DND-41 (cell line): Measurements from ENCODE around the gene KRT81.

Experiments used
- CTCF ChIP-seq: IDR thresholded peaks from 2 replicates; pipeline ENCODE4 v1.5.1; 2012; ENCODE audit warnings: borderline replicate concordance, low read length, moderate library complexity, mild to moderate bottlenecking; ENCODE audit not compliant: poor library complexity, severe bottlenecking; ENCODE audit errors: extremely low read depth
- EZH2 ChIP-seq: IDR thresholded peaks from 3 replicates; pipeline ENCODE4 v1.6.1; 2012; ENCODE audit warnings: borderline replicate concordance, low read depth, mild to moderate bottlenecking, moderate library complexity, low read length, inconsistent platforms; ENCODE audit not compliant: severe bottlenecking

DNA sequence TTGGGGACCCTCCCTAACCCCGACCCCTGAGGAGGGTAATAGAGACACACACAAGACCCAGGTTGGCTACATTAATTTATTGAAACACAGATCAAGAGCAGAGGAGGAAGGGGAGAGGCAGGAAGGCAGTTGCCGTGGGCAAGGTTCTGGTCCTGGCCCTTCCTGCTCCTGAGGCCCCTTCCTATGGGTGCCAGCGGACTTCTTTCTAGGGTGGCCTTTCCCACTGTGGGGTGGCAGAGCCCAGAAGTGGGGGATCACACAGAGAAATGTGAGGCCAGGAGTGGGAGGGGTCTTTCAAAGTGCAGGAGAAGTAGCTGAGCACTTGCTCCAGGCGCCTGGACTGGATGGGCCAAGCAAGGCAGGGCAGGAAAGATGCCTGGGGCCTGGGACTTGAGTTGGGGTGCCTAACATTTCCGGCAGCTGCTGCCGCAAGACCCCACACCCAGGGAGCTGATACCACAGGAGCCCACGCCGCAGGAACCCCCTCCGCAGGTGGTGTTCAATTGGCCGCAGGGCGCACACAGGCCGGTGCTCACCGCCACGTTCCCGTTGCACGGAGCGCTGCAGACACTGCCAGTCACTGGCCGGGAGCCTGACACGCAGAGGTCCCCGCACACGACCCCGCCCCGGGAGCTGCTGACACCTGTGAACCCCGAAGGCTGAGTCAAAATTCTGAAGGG lies 5.3 kb downstream of the KRT81 start:
- TF ChIP-seq CTCF (no peak), EZH2 (no peak)
